ENCODE data around the gene VANGL2.

VANGL2 gene

DNA sequence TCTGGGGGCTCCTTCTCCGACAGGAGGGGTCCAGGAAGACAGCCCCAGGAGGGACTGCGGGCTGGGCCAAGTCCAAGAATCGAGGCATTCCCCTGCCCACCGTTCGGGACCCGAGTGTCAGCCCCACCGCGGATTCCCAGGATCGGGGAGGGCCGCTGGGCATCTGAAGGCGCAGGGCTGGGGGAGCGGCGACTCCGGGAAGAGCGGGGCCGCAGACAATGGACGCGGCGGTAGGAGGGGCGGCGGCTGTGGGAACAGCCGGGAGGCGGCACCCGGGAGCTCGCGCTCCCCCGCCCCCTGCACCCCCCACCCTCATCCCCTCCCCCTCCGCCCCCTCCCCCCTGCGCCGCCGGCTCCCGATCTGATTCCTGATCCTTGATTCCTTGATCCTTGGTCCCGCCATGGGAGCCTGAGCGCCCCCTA lies at the start of gene VANGL2:
TSS of gene VANGL2 (plus strand) at position 342 of the 423 bp plus-strand sequence. CDS start 15,274 bp downstream, outside the sequence.
- peak in 1 of 2 donors; percentile 14 for DNase-seq (ENCODE audit: low read depth in 2 of 2)

GRCh38 chr1:160351629-160352028 lies 48.7 kb upstream of the VANGL2 start:
- no peak for DNase-seq (ENCODE audit: low read depth in 2 of 2)

- DNase-seq (ENCODE audit: low read depth in 2 of 2): no peak
These were observed 47.8 kb upstream of the VANGL2 start for GRCh38 chr1:160352555-160352954.

- no peak for DNase-seq (ENCODE audit: low read depth in 2 of 2)
These were observed 47.1 kb upstream of the VANGL2 start for GRCh38 chr1:160353223-160353622.

- DNase-seq (ENCODE audit: low read depth in 2 of 2): no peak
These were observed 45.9 kb upstream of the VANGL2 start for GRCh38 chr1:160354388-160354985.

- no peak for DNase-seq (ENCODE audit: low read depth in 2 of 2)
These were observed 42.9 kb upstream of the VANGL2 start for GRCh38 chr1:160357286-160358002.

- no peak for DNase-seq (ENCODE audit: low read depth in 2 of 2)
These were observed 42.3 kb upstream of the VANGL2 start for GRCh38 chr1:160358073-160358472.

- DNase-seq (ENCODE audit: low read depth in 2 of 2): no peak
These were observed 40.7 kb upstream of the VANGL2 start for GRCh38 chr1:160359559-160360226.

DNA sequence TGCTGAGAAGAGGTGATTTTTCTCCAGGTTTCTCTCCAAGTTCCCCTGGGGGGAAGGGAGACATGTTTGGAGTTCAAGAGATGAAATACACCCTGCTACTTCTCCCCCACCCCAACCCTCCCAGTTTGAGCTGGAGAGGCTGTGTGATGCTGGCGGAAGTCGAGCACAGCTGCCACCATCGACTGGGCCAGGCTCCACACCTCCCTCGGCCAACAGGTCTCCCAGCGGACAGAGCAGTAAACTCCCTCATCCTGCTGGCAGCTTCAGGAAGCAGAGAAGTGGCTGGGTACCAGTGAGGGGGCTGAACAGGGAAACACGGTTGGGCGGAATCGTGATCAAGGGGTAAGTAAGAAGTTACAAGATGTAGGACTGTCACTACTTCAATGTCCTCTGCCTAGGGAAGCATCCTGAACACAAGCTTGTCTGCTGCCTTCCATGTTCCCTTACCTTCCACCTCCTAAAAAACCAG lies 40.1 kb upstream of the VANGL2 start:
- DNase-seq (ENCODE audit: low read depth in 2 of 2): no peak

DNA sequence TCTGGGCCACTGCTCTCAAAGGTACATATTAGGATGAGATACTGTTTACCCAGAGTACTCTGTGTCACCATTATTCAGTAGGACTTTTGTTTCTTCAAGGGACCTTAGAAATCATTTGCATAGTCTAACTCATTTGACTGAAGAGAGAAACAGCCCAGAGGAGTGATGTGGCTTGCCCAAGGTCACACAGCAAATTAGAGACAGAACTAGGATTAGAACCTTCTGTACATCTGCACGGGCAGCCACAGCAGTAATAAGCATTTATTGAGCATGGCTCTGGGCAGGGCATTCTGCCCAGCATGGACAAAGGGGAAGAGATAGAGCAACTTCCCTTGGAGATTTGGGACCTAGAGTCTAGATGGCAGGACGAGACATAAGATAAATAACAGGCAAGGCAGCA lies 39.2 kb upstream of the VANGL2 start:
- no peak for DNase-seq (ENCODE audit: low read depth in 2 of 2)

- DNase-seq (ENCODE audit: low read depth in 2 of 2): no peak
These were observed 38.6 kb upstream of the VANGL2 start for GRCh38 chr1:160361814-160362167.

- no peak for DNase-seq (ENCODE audit: low read depth in 2 of 2)
These were observed 38.0 kb upstream of the VANGL2 start for GRCh38 chr1:160362168-160362957.

DNA sequence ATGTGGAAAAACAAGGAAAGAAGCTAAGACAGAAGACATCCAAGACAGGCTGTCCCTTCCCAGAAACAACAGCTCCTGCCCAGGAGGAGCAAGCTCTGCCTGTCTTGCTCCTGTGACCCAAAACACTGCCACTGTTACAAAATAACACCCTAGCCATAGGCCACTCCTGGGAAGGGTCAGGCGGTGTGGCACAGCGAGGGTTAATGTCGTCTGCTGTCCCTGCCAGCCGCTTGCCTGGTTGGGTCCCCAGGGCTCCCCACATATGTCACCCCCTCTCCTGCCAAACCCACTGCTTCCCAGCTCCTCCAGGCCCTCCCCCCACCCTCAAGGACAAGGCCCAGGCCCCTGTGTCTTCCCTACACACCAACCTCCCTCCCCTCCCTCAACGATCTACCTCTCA lies 37.4 kb upstream of the VANGL2 start:
- no peak for DNase-seq (ENCODE audit: low read depth in 2 of 2)

GRCh38 chr1:160363951-160364735 lies 36.2 kb upstream of the VANGL2 start:
- DNase-seq (ENCODE audit: low read depth in 2 of 2): no peak

DNA sequence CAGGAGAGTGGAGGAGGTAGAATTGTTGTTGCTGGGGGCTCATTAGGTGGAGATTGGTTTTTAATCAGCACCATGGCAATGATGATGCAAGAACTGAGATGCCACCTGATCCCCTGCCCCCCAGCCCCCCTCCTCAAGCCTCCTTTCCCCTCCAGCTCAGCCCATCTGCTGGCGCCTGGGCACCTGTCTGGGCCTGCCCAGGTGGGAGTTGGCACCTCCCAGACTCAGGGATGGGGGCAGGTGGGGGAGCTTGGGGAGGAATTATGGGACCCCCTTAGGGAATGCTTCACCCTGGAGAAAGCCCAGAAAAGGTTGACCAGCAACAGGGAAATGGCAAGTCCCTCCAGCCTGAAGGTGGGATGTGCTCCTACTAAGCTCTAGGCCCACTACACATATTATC lies 35.0 kb upstream of the VANGL2 start:
- no peak for DNase-seq (ENCODE audit: low read depth in 2 of 2)

DNA sequence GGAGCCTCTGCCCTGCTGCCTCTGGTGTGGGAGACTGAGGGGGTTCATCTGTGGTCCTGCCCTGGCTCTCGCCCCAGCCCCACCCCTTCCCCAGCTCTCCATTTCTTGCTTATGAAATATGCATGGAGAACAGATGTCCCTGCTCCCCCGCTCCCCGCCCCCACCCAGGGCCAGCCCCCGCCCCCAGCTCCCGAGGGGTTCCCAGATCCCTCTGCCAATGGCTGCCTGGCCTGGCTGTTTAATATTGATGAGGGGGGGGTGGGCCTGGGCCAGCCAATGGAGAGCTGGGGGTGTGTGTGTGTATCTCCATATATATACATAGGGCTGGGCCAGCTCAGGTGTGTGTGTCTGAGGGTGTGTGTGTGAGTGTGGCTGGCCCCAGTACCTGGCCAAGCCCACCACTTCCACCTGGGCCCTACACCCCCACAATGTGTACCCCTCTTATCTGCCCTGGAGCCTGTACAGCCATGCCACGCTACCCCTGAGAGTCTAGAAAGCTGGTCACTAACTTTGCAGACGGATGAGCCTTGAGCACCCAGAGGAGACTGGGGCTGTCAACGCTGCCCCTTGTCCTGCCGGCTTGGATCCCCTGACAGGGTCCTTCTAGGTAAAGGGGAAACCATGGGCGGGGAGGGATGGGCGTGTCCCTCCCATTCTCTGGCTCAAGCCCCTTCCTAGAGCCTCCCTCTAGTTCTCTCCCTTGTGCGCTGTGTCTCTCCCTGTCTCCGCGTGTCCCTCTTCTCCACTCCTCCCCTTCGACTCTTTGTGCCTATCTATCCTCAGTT lies 33.4 kb upstream of the VANGL2 start, which contains the start of gene NHLH1:
TSS of gene NHLH1 (plus strand) at position 341 of the 785 bp plus-strand sequence. CDS start 3,661 bp downstream, outside the sequence.
- no peak for DNase-seq (ENCODE audit: low read depth in 2 of 2)

GRCh38 chr1:160367516-160367900 lies 32.9 kb upstream of the VANGL2 start:
- no peak for DNase-seq (ENCODE audit: low read depth in 2 of 2)

DNA sequence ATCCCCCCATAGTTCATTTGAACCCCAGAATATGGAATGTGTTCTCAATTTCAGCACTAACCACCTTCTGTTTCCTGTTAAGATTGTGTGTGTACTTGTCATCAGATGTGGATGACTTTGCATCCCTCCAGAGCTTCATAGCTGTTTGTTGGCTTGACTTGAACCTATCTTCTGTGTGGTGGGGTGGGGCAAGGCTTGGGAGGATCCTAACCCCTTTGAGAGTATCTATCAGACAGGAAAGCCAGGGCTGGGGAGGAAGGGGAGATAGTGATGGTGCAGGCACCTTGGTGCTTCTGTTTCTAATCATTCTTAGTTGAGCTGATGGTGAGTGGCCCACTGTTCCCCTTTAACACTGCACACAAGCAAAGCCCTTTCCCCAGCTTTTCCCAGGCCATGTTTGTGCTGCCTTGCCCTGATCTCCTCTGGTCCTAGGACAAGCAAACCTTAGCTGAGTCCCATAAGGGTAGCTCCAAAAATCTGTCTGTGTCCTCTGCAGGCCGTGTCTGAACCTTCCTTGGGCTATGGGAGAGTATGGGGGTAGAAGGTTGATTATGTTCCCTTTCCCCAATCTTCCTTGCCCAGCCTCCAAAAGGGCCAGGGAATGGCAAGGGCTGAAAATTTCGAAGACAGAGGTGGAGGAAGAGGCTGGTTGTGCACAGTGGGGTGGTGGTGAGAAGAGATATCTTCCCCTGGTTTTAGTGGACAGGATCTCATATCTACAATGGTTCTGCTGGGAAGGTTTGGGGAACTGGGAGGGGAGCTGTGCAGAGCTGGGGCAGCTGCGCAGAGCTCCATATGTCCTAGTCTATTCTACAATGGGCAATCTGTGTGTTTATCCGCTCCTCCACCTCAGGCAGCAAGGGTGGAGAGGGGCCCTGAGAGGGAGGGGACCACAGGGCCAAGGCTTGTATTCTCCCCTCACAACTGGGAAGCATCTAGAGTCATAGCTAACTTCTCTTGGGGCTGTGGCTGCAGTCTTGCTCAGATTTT lies 32.1 kb upstream of the VANGL2 start:
- DNase-seq (ENCODE audit: low read depth in 2 of 2): no peak

GRCh38 chr1:160369087-160369486 lies 31.3 kb upstream of the VANGL2 start:
- no peak for DNase-seq (ENCODE audit: low read depth in 2 of 2)
